GM18498 (cell line): Measurements from ENCODE around the gene ADCY1.

Experiments
- ATAC-seq: cut with Tn5 transposase; IDR thresholded peaks from one replicate; pipeline ENCODE4 v1.9.1; 2021; ENCODE audit warnings: mild to moderate bottlenecking, moderate library complexity; ENCODE audit not compliant: unreplicated experiment

Gene ADCY1

DNA sequence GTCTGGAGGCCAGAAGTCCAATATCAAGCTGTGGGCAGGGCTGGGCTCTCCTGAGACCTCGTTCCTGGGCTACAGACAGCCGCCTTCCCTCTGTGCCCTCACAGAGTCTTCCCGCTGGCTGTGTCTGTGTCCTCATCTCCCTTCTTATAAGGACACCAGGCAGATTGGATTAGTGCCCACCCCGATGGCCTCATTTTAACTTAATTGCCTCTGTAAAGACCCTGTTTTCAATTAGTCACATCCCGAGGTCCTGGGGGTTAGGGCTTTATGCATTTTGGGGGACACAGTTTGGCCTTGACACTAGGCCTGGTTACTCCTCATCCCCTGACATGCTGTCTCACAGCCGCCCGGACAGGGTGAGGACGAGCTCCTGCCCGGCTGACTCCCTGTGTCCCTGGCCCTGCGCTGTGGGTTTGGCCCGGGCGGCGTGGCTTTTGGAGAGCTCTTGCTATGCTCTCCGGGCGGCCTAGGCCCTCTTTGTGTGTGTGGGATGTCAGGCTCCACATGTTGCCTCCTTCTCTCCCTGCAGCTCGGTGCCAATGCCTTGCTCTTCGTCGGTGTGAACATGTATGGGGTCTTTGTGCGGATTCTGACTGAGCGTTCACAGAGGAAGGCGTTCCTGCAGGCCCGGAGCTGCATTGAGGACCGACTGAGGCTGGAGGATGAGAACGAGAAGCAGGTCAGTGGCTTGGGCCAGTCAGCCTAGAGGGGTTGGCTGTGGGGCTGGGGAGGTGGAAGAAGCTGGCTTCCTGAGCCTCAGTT lies 18.2 kb downstream of the ADCY1 start:
- ATAC-seq: no peak

DNA sequence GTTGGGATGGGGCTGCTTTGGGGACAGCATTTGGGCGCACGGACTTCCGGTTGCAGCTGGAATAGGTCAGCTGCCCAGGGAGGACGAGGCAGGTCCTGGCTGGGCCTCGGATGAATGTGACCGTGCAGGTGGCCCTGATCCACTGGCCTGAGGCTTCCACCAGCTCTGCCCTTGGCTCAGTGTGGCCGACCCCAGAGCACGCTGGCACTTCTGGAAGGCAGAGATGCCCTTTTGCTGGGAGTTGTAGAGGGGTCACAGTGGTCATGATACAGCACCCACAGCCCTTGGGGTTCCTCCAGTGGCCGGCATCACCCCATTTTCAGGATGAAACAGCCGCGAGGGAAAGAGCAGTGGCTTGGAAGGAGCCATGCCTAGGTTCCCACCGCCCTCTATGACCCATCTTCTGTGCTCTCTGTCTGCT lies 19.0 kb downstream of the ADCY1 start:
- no peak for ATAC-seq

GRCh38 chr7:45593877-45594276 lies 19.7 kb downstream of the ADCY1 start:
- no peak for ATAC-seq

DNA sequence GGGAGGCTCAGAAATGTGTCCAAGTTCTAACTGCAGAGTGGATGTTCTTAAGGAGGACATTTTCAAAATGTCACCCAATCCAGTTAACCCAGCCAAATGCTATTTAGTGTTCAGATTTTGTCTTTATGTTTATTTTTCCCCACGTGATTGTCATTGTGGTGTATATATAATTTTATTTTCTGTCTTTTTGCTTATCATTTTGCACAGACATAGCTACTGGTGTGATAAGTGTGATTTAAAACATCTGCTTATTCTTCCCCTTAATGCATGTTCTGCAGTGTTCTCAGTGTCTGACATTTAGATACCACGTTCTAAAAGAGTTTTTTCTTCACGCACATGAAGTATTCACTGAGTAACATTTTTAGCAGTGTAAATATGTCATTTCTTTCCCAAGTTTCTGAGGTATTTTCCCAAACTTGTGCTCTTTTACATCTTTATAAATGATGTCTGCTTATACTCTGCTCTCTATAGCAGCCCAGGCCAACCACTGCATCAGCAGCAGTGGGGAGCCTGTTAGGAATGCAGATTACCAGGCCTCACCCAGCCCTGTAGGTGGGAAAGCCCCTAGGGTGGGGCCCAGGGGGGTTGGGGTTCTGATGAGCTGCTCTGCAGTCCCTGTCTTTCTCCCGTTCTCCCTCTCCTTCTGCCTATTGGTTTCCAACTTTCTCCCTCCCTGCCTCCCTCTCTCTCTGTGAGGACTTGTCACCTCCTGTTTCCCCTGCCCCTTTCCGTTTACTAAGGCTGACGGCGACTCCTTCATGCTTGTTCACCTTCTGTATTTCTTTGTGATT lies 20.8 kb downstream of the ADCY1 start:
- ATAC-seq: no peak

- ATAC-seq: no peak
These were observed 21.9 kb downstream of the ADCY1 start for GRCh38 chr7:45595809-45596664.

DNA sequence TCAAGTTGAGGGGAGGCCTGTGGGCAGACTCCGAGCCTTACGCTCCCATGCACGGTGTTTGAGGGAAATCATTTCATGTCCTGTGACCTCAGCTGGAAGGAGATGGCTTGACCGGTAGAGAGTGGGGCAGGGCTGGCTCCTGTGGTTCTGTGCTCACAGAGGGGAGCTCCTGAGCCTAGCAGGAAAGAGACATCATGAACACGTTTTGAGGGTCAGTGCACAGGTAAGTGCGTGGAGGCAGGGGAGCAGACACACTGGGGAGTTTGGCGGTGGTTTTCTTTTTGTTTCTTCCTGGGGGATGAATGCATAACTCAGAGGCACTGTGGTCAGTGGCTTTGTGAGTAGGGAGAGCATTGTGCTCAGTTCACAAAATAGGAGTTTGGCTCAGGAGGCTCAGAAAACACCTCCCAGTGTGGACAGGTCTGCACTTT lies 22.5 kb downstream of the ADCY1 start:
- ATAC-seq: no peak

- no peak for ATAC-seq
These were observed 23.3 kb downstream of the ADCY1 start for GRCh38 chr7:45597286-45597984.

DNA sequence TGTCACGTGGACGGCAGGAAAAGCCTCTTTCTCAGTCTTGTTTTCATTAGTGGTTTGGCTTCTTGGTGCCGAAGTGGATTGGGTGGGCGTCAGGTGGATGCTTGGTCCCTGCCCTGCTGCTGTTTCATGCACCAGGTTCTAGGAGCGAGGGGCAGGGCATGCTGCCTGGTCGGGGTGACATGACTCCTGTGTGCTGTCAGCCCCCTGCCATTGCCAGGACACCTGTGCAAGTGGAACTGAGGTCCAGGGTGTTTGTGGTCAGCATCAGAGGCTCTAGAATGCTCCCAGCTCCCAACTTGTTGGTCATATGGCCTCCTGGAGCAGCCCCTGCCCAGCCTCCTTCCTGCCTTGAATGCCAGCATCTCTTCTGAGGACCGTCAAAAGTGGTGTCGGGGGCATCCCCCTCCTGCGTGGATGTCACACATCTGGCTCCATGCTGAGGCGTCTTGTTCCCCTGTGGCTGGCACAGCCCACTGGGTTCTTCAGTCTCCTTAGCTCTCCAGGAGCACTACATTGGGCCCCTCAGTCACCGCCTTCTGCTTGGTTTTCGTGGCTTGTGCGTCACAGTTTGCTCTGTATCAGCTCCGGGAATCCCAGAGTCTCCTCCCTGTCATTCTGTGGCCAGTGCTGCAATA lies 24.8 kb downstream of the ADCY1 start:
- no peak for ATAC-seq

GRCh38 chr7:45599851-45600706 lies 25.9 kb downstream of the ADCY1 start:
- no peak for ATAC-seq

- no peak for ATAC-seq
These were observed 26.9 kb downstream of the ADCY1 start for GRCh38 chr7:45601094-45601493.

GRCh38 chr7:45601816-45602540 lies 27.8 kb downstream of the ADCY1 start:
- ATAC-seq: no peak

DNA sequence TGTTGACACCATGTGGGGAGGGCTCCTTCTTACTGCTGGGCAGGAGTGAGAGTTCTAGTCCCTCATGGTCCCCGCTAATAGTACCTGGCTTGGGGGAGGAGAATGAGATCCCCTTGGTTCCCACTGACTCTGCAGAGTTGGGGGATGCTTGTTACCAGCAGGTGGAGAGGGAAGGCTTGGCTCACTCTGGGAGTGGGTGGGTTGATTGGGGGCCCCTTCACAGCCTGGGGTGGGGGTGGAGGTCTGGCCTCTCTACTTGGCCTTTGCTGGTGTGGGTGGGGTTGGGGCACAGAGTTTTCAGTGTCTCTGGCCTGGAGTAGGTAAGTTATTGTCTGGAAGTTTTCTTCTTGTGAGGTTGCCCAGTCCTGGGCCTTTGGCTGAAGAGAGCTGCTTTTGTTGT lies 31.9 kb downstream of the ADCY1 start:
- ATAC-seq: no peak

GRCh38 chr7:45606931-45607330 lies 32.8 kb downstream of the ADCY1 start:
- ATAC-seq: no peak

- ATAC-seq: no peak
These were observed 35.0 kb downstream of the ADCY1 start for GRCh38 chr7:45609180-45609579.

DNA sequence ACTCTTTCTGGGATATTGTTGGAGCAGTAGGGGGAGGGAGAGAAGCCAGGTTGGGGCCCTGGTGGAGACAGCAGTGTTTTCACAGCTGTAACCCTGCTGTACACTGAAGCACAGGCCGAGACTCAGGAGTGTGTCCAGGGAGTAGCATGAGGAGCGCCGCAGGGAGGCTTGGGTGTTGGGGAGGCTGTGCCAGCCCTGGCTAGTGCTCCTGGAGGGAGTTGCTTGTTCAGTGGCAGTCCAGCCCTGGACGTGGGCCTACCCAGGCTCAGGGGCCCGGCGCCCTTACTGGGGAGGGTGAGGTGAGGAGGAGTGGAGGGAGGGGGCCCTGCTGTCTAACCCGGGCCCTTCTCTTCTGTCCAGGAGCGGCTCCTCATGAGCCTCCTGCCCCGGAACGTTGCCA lies 35.9 kb downstream of the ADCY1 start:
- no peak for ATAC-seq

DNA sequence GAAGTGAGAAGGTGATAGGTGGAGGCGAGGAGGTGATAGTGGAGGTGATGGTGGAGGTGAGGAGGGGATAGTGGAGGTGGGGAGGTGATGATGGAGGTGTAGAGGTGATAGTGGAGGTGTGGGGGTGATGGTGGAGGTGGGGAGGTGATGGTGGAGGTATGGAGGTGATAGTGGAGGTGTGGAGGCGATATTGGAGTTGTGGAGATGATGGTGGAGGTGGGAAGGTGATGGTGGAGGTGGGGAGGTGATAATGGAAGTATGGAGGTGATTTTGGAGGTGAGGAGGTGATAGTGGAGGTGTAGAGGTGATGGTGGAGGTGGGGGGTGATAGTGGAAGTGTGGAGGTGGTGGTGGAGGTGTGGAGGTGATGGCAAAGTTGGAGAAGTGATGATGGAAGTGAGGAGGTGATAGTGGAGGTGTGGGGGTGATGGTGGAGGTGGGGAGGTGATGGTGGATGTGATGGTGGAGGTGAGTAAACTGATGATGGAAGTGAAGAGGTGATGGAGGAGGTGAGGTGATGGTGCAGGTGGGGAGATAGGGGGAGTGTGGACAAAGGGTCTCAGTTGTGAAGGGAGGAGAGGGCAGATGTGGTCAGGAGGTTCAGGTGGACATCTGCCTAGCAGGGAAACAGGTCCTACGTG lies 36.6 kb downstream of the ADCY1 start:
- no peak for ATAC-seq

DNA sequence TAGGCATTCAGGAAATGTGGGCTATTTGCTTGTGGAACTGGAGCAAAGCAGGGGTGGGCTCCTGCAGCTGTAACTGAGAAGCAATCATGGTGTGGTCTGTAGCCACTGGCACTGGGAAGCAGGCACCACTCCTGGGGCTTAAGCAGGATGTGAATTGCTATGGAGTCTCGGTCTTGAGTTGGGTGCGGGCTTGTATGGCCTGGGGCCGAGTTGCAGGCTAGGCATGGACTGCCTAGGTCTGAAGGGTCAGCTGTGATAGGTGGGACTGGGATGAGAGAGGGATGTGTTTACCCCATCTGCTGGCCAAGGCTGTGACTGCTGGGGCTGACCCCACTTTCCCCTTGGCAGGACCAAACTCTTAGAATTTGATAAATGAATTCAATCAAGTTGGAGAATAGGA lies 43.0 kb downstream of the ADCY1 start:
- no peak for ATAC-seq

DNA sequence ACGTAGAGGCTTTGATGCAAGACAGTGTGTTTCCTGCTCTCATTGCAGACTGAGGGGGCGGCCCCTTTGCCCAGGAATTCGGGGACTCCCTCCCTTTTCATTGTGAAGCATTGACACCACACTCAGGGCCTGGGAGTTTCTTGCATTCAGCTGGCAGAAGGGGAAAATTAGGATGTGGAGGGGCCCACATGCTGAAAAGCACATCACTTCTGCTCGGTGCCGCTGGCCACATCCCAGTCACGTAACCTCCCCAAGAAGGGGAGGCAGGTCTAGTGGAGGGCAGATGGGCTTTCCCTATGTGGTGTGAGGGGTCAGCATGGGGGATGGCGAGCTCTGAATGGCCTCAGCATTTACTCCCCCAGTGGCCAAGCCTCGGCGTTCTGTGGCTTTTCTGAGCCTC lies 47.9 kb downstream of the ADCY1 start:
- ATAC-seq: no peak
